ENCODE results near the gene CDC14B.

The CDC14B gene

DNA sequence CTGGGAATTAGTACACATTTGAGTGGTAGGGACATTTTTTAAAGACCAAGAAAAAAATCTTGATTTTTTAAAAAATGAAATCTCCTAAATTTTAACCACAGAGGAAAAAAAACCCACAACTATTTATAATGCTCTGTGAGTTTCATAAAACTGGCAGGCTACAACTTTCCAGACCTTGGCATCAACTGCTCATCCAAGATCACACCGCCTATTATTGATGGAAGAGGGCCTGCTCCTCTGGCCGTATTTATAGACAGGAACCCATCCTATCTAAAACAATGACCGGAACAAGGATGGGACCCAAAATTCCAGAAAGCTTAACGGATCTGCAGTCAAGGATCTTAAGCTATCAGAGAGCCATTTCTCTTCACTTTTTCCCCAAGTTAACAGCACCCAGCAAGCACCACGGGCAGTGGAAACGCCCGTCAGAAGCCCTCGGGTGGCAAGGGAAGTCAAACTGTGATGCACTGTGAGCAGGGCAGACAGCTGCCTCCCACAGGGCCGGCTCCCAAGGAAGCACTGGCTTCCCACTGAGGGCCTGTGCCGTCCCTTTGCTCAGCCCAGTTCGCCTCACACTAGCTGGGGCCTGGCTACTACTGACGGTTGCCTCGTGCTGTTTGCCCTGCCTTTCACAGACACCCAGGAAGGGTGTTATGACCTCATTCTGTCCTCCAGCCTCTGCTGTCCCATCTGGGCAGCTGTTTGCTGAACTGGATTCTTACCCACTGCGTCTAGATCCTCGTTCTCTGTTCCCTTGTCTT lies 62.8 kb downstream of the CDC14B start:
- no peak overlapping the region for H3K4me3 ChIP-seq (replicated peaks; ENCODE audit: low read depth, low read length)
- no peak for TF ChIP-seq CTCF (IDR thresholded peaks at IDR 0.05; ENCODE audit: low read depth, low read length, missing control alignments)

GRCh38 chr9:96555567-96556386 lies 63.9 kb downstream of the CDC14B start:
- TF ChIP-seq CTCF (IDR thresholded peaks at IDR 0.05; ENCODE audit: low read depth, low read length, missing control alignments) = no peak
- no peak for DNase-seq (ENCODE audit: extremely low read depth, low read depth)
- H3K4me3 ChIP-seq (replicated peaks; ENCODE audit: low read depth, low read length) = no peak overlapping the region

More for the DNA sequence above, 62.8 kb downstream of the CDC14B start:
- no peak for DNase-seq (ENCODE audit: extremely low read depth, low read depth)

DNA sequence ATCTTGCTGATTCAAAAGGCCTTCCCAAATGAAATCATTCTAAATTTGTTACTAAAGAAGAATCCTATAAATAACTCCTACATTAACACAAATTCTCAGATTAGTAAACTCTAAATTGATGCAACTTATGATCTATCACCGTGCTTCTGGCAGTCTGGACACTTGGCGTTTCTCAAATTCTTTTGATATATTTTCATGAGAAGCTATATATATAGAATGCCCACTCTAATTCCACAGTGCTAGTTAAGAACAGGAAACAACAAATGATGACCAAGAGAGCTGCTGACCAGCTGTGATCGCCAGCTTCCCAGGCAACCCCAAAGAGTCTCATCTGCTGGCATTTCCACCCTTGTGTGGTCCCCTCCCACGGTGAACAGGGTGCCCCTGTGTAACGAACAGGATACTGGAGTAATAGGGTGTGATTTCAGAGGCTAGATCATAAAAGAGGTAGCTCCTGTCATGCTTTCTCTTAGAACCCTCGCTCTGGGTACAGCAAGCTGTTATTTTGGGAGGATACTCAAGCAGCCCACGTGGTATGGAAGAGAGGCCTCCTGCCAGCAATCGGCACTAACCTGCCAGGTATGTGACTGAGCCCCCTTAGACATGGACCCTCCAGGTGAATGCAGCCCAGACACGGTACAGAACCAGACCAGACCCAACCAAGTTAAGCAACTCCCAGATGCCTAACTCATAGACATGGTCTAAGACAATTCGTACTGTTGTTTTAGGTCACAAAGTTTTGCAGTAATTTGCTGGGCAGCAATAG lies 64.7 kb downstream of the CDC14B start:
- DNase-seq (ENCODE audit: extremely low read depth, low read depth) = no peak
- H3K4me3 ChIP-seq (replicated peaks; ENCODE audit: low read depth, low read length) = no peak overlapping the region
- TF ChIP-seq CTCF (IDR thresholded peaks at IDR 0.05; ENCODE audit: low read depth, low read length, missing control alignments) = no peak

DNA sequence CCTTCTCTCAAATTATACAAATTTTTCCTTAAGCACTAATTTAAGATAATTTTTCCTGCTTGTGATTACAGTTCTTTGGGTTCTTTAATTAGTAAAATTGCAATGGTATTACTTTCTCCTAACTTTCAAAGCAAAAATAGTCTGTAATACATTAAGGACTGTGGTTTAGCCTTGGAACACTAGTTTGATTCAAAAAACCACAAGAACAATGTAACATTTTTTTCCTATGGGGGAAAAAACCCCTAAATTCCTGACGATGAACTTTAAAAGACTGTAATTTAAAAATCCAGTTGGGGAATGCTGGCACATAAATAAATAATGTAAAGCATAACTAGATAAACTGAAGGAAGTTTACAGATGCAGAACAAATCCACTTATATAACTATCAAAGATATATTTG lies 65.3 kb downstream of the CDC14B start:
- DNase-seq (ENCODE audit: extremely low read depth, low read depth) = no peak
- H3K4me3 ChIP-seq (replicated peaks; ENCODE audit: low read depth, low read length) = no peak overlapping the region
- TF ChIP-seq CTCF (IDR thresholded peaks at IDR 0.05; ENCODE audit: low read depth, low read length, missing control alignments) = no peak

GRCh38 chr9:96553070-96553469 lies 66.6 kb downstream of the CDC14B start:
- no peak for DNase-seq (ENCODE audit: extremely low read depth, low read depth)
- TF ChIP-seq CTCF (IDR thresholded peaks at IDR 0.05; ENCODE audit: low read depth, low read length, missing control alignments) = no peak
- H3K4me3 ChIP-seq (replicated peaks; ENCODE audit: low read depth, low read length) = no peak overlapping the region

DNA sequence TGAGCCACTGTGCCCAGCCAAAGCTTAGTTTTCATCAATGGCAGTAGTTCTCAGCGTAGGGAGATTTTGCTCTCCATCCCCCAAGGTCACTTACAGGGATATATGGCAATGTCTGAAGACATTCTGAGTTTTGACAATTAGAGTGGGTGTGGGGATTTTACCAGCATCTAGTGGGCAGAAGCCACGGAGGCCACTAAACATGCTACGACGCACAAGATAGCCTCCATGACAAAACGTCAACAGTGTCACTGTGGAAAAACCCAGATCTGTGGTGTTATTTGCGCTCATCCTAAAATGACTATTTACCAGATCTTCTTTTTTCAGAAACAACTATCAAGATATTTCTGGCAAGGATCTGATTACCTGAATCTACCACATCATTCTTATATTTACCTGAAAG lies 68.2 kb downstream of the CDC14B start:
- TF ChIP-seq CTCF (IDR thresholded peaks at IDR 0.05; ENCODE audit: low read depth, low read length, missing control alignments) = no peak
- no peak for DNase-seq (ENCODE audit: extremely low read depth, low read depth)
- no peak overlapping the region for H3K4me3 ChIP-seq (replicated peaks; ENCODE audit: low read depth, low read length)
